Keratinocyte (primary cell): ENCODE data around the gene DTYMK. TPM values are rescaled to one million over a fixed set of nuclear protein-coding genes. Genes with fewer than 3 reads are reported as not detected.

Experiments used
- DNase-seq: peaks from one replicate; pipeline ENCODE4 v3.0.0-alpha.2; 2011; ENCODE audit warnings: low read depth, missing footprints, low spot score
- FAIRE-seq: peaks from 2 replicates; lab custom pipeline; 2011; peaks lifted over from hg19 to GRCh38; lab: Jason Lieb, UNC
- H2AFZ ChIP-seq: 2 replicates; pipeline ENCODE4 v1.6.0; 2012; ENCODE audit warnings: low read length, control low read depth, inconsistent platforms; ENCODE audit not compliant: control insufficient read depth
- H3K27ac ChIP-seq: 2 replicates; pipeline ENCODE4 v1.5.1; 2011; ENCODE audit warnings: low read length; ENCODE audit not compliant: control insufficient read depth, insufficient read depth
- H3K27me3 ChIP-seq: 3 replicates; pipeline ENCODE4 v1.6.0; 2011; ENCODE audit warnings: low read length; ENCODE audit not compliant: control insufficient read depth, insufficient read depth; ENCODE audit errors: extremely low read depth
- H3K36me3 ChIP-seq, 2 experiments: 2 replicates in 1 of 2; 3 replicates in 1 of 2; pipeline ENCODE4 v1.5.1; 2011; ENCODE audit warnings: low read length in 2 of 2, mild to moderate bottlenecking in 1 of 2; ENCODE audit not compliant: control insufficient read depth in 2 of 2, insufficient read depth in 2 of 2; ENCODE audit errors: extremely low read depth in 1 of 2
- H3K4me1 ChIP-seq: 3 replicates; pipeline ENCODE4 v1.5.1; 2011; ENCODE audit warnings: low read length; ENCODE audit not compliant: control insufficient read depth, insufficient read depth; ENCODE audit errors: extremely low read depth
- H3K4me2 ChIP-seq: 3 replicates; pipeline ENCODE4 v1.6.0; 2011; ENCODE audit warnings: low read depth, low read length; ENCODE audit not compliant: control insufficient read depth, insufficient read depth; ENCODE audit errors: extremely low read depth
- H3K4me3 ChIP-seq, 3 experiments: fragments of 200-600 bp in 1 of 3; sonication (generic) in 1 of 3; 2 replicates in 2 of 3; 3 replicates in 1 of 3; pipeline ENCODE4 v1.5.1; 2011 to 2016; ENCODE audit warnings: low read length in 3 of 3, mild to moderate bottlenecking in 3 of 3, control low read depth in 2 of 3, inconsistent platforms in 1 of 3, low read depth in 1 of 3, mixed read lengths in 1 of 3, mixed run types in 1 of 3, moderate library complexity in 1 of 3; ENCODE audit not compliant: control insufficient read depth in 2 of 3, insufficient read depth in 2 of 3; ENCODE audit errors: extremely low read depth in 1 of 3
- H3K79me2 ChIP-seq: 2 replicates; pipeline ENCODE4 v1.6.0; 2012; ENCODE audit warnings: low read length; ENCODE audit not compliant: control insufficient read depth, insufficient read depth
- H3K9ac ChIP-seq: 3 replicates; pipeline ENCODE4 v1.6.0; 2011; ENCODE audit warnings: low read length; ENCODE audit not compliant: control insufficient read depth, insufficient read depth; ENCODE audit errors: extremely low read depth
- H3K9me1 ChIP-seq: 3 replicates; pipeline ENCODE4 v1.6.0; 2011; ENCODE audit warnings: low read length; ENCODE audit not compliant: control insufficient read depth, insufficient read depth; ENCODE audit errors: extremely low read depth
- H3K9me3 ChIP-seq: 2 replicates; pipeline ENCODE4 v1.5.1; 2012; ENCODE audit warnings: low read depth, low read length; ENCODE audit not compliant: control insufficient read depth
- H4K20me1 ChIP-seq: 3 replicates; pipeline ENCODE4 v1.6.0; 2011; ENCODE audit warnings: low read length; ENCODE audit not compliant: control insufficient read depth, insufficient read depth; ENCODE audit errors: extremely low read depth
- CTCF ChIP-seq, 3 experiments: IDR thresholded peaks in 1 of 3; conservative IDR thresholded peaks in 1 of 3; optimal IDR thresholded peaks in 1 of 3; 2 replicates in 2 of 3; 3 replicates in 1 of 3; pipeline versions ENCODE3 to v1.5.1; 2011; ENCODE audit warnings: low read length in 3 of 3, mild to moderate bottlenecking in 3 of 3, moderate library complexity in 2 of 3, control low read depth in 1 of 3, inconsistent platforms in 1 of 3; ENCODE audit not compliant: insufficient read depth in 2 of 3; ENCODE audit errors: extremely low read depth in 1 of 3
- EZH2 ChIP-seq: IDR thresholded peaks from one replicate; pipeline ENCODE4 v1.6.1; 2012; ENCODE audit warnings: inconsistent platforms, mild to moderate bottlenecking, low read length, moderate library complexity
- dilution Hi-C: fragments of 300-500 bp; cut with MboI; formaldehyde crosslinking; loops from one replicate; pipeline ENCODE4 v1.7.0; 2020; ENCODE audit warnings: low sequenced_read_pairs; ENCODE audit not compliant: extremely low pct_ligation_motif_present
- polyA plus RNA-seq, 5 experiments: library from polyadenylated mRNA; depleted of rRNA in 3 of 5; stranded (reverse) in 3 of 5; stranded (forward) in 1 of 5; unstranded in 1 of 5; fragments of >200 nt; gene quantifications; 1 replicate in 1 of 5; 2 replicates in 3 of 5; 3 replicates in 1 of 5; pipeline versions ENCODE4 v1.2.1 to v1.2.3, GENCODE V29; 2011 to 2012; ENCODE audit warnings: missing spikeins in 2 of 5, low read depth in 1 of 5, low replicate concordance in 1 of 5

DTYMK gene
- polyA plus RNA-seq, 1 donor (not counting 4 experiments of a cell fraction or from before 2014, with no cell fraction given) = 31.6 TPM

GRCh38 chr2:241632478-241633325 is 53.9 kb downstream of the DTYMK start:
- Histone ChIP-seq H3K9me3 (no peaks in the 10 kb centered on the region), H4K20me1 (no peaks in the 10 kb centered on the region), H3K27ac (no peak overlapping the region), H3K9ac (no peak overlapping the region), H3K9me1 (no peaks in the 10 kb centered on the region), H3K79me2 (peaks cover 86% of the 10 kb centered on the region), H3K27me3 (no peaks in the 10 kb centered on the region), H3K36me3 (peaks cover 20 to 34% of the 10 kb centered on the region in 2 experiments), H2AFZ (no peak overlapping the region), H3K4me1 (peaks cover 3% of the 10 kb centered on the region), H3K4me2 (no peak overlapping the region), H3K4me3 (no peak overlapping the region)
- no peak for DNase-seq
- dilution Hi-C loops = no loop called here
- no peak for TF ChIP-seq EZH2
- TF ChIP-seq CTCF (optimal IDR thresholded peaks at IDR 0.05 in 1 of 3, IDR thresholded peaks at IDR 0.05 in 1 of 3, conservative IDR thresholded peaks at IDR 0.05 in 1 of 3; ENCODE audit: extremely low read depth in 1 of 3, insufficient read depth in 2 of 3, low read length in 3 of 3) = no peak
- FAIRE-seq = no peak

DNA sequence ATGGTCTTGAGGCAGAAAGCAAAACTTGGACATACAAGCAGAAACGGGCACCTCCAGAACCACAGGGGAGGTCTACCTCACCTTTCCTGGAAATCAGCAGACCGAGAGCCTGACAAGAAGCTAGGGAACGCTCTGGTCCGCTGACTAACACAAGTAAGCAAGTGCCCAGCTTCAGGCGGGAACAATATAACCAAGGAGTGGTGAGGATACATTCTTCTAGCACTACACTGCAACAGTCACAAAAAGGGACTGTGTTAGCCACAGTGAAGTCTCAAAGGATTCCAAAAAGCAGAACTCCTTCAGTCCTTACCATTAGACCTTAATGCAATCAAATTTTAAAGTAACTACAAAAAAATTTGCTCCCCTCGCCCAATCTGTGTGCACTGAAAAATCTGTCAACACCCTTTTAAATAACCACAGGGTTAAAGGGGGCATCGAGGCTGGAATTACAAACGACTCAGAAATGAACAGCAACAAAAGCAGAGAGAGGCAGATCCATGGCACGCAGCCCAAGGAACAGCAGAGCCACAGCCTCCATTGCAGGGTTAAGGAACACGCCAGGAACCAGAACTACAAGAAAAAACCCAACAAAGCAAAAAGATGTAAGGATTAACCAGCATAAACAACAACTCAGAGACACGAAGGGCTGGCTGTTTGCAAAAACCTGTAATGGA is 56.7 kb downstream of the DTYMK start:
- Histone ChIP-seq H3K79me2 (peaks cover 86% of the 10 kb centered on the region), H3K4me1 (no peaks in the 10 kb centered on the region), H3K27ac (no peak overlapping the region), H3K36me3 (peaks cover 22 to 34% of the 10 kb centered on the region in 2 experiments), H2AFZ (no peak overlapping the region), H4K20me1 (peaks cover 4% of the 10 kb centered on the region), H3K27me3 (no peaks in the 10 kb centered on the region), H3K9me1 (no peaks in the 10 kb centered on the region), H3K9ac (no peak overlapping the region), H3K4me3 (no peak overlapping the region), H3K4me2 (no peak overlapping the region), H3K9me3 (no peaks in the 10 kb centered on the region)
- FAIRE-seq (no peak), DNase-seq (no peak)
- no peak for TF ChIP-seq CTCF (optimal IDR thresholded peaks at IDR 0.05 in 1 of 3, IDR thresholded peaks at IDR 0.05 in 1 of 3, conservative IDR thresholded peaks at IDR 0.05 in 1 of 3; ENCODE audit: extremely low read depth in 1 of 3, insufficient read depth in 2 of 3, low read length in 3 of 3)
- TF ChIP-seq EZH2 = no peak
- dilution Hi-C loops = no loop called here
